Measurements from ENCODE around the gene LRRC36.

DNA sequence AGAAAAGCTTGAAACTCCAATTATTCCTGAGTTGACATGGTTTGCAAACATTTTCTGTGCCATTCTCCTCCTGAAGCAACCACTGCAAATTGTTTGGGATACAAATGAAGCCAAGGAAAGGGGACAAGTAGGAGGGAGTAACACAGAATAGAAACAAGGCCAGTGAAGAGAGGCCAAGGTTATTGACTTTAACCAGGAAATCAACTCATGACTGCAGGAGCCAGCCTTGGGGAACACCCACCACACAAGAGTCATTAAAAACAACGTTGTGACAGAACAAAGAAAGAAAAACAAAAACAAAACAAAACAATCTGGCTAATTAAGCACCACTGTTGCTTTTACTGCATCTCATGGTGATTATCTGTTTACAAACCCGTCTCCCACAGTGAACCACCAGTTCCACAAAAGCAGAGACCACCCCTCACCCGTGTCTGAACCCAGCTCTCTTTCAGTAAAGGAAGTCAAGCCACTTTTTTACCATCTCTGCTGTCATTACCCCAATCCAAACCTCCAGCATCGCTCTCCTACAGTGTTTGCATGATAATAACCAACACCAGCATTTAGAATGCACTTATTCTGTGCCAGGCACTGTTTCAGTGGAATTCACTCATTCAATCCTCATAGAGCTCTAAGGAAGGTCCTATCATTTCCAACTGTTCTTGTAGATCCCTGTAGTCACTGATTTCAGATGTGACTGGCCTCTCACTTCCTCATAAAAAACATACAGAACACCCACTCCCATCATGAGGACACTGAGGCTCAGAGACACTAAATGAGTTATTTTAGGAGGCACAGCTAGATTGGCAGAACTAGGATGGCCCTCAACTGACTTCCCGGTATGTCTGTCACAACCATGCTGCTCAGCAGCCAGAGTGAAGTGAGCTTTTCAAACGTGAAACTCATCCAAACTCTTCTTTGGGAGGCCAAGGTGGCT, 87.6 kb downstream of the LRRC36 start:
- TF ChIP-seq, protein P1, sequence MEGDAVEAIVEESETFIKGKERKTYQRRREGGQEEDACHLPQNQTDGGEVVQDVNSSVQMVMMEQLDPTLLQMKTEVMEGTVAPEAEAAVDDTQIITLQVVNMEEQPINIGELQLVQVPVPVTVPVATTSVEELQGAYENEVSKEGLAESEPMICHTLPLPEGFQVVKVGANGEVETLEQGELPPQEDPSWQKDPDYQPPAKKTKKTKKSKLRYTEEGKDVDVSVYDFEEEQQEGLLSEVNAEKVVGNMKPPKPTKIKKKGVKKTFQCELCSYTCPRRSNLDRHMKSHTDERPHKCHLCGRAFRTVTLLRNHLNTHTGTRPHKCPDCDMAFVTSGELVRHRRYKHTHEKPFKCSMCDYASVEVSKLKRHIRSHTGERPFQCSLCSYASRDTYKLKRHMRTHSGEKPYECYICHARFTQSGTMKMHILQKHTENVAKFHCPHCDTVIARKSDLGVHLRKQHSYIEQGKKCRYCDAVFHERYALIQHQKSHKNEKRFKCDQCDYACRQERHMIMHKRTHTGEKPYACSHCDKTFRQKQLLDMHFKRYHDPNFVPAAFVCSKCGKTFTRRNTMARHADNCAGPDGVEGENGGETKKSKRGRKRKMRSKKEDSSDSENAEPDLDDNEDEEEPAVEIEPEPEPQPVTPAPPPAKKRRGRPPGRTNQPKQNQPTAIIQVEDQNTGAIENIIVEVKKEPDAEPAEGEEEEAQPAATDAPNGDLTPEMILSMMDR (IDR thresholded peaks at IDR 0.05; ENCODE audit: low read depth, low read length), result no peak
- TF ChIP-seq EZH2phosphoT487 (IDR thresholded peaks at IDR 0.05; ENCODE audit: low read depth), result no peak
